Heart left ventricle (tissue), 13 donors: ENCODE results near the gene NPC1L1.
A peak's percentile ranks its signal among the peaks of the same experiment; 100 is the strongest.

Experiments
- POLR2A ChIP-seq, 2 donors: fragments of 450-650 bp; IDR thresholded peaks; one replicate each; pipeline ENCODE4 v1.6.1; 2017; ENCODE audit warnings: antibody characterized with exemption in 2 of 2, mild to moderate bottlenecking in 2 of 2, moderate library complexity in 2 of 2
- TF ChIP-seq, protein P1 (sequence below), 12 donors: fragments of 200-600 bp; sonication (generic) in 4 of 12; IDR thresholded peaks; one replicate each; pipeline versions ENCODE4 v1.5.0 to v1.8.0; 2018 to 2022; ENCODE audit warnings: antibody characterized with exemption in 12 of 12, mild to moderate bottlenecking in 5 of 12
- donor health status: ischemic (EF 13 %, LVEDD 7.1; RV severe dilation, severe dysfunction).
- donor health status: DM: no; HTN: yes; CAD: no.
- donor health status: DM: no; HTN: no; CAD: no.
- donor health status: ischemic (EF 25% LVEDD 6.9; RV normal size, moderate dysfunction).
- donor health status: ischemic (EF 25% LVEDD 5.7; RV mildly dilated, moderate dysfunction).
- donor health status: ischemic (EF 35%, LVEDD 5.7; RV mildly dilated, moderate dysfunction).
- donor health status: nonischemic (EF 11% LVEDD 7.7; RV severe dilation, severe dysfunction).
- donor health status: DM: yes; HTN: yes; CAD: no.
- donor health status: PGD.
- donor health status: ischemic (EF 29% LVEDD 5.4; RV normal size, mild dysfunction).
- donor health status: nonischemic (EF 23%, LVEDD 6.1; RV moderate dilation, normal function).

DNA sequence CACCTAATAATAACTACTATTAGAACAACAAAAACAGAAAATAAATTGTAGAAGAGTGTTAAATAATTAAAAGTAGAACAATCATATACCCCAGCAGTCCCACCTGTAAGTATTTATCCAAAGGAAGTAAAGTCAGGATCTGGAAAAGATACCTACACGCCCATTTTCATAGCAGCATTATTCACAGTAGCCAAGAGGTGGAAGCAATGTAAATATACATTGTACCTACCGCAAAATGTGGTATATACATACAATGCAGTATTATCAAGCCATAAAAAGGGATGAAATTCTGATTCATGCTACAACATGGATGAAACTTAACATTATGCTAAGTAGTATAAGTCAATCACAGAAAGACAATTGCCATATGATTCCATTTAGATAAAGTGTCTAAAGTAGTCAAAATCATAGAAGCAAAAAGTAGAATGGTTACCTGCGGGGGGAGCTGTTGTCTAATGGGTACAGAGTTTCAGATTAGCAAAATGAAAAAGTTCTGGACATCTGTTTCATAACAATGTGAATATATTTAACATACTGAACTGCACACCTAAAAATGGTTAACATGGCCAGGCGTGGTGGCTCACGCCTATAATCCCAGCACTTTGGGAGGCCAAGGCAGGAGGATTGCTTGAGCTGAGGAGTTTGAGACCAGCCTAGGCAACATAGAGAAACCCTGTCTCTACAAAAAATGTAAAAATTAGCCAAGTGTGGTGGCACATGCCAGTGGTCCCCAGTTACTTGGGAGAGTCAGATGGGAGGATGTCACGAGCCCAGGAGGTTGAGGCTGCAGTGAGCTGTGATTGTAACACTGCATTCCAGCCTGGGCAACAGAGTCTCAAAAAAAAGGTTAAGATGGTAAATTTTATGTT is 46.9 kb upstream of the NPC1L1 start:
- TF ChIP-seq, protein P1, sequence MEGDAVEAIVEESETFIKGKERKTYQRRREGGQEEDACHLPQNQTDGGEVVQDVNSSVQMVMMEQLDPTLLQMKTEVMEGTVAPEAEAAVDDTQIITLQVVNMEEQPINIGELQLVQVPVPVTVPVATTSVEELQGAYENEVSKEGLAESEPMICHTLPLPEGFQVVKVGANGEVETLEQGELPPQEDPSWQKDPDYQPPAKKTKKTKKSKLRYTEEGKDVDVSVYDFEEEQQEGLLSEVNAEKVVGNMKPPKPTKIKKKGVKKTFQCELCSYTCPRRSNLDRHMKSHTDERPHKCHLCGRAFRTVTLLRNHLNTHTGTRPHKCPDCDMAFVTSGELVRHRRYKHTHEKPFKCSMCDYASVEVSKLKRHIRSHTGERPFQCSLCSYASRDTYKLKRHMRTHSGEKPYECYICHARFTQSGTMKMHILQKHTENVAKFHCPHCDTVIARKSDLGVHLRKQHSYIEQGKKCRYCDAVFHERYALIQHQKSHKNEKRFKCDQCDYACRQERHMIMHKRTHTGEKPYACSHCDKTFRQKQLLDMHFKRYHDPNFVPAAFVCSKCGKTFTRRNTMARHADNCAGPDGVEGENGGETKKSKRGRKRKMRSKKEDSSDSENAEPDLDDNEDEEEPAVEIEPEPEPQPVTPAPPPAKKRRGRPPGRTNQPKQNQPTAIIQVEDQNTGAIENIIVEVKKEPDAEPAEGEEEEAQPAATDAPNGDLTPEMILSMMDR (IDR thresholded peaks at IDR 0.05): peak; percentile 41 to 74 (median 67)
- no peak for TF ChIP-seq POLR2A (IDR thresholded peaks at IDR 0.05)
